Adrenal gland (tissue), 12 donors: ENCODE measurements around the gene CCDC148. TPM values are rescaled to one million over a fixed set of nuclear protein-coding genes. Genes with fewer than 3 reads are reported as not detected.

Experiments
- DNase-seq, 7 donors: peaks; one replicate each; pipeline ENCODE4 v3.0.0-alpha.2; 2019 to 2020
- H3K27ac ChIP-seq, 5 donors: fragments of 200-600 bp; sonication (generic) in 4 of 5; 1 replicate in 3 of 5; 2 replicates in 2 of 5; pipeline versions ENCODE4 v1.5.1 to v1.8.0; 2016 to 2020; ENCODE audit warnings: mild to moderate bottlenecking in 1 of 5
- H3K27me3 ChIP-seq: fragments of 200-600 bp; 2 replicates; pipeline ENCODE4 v1.8.0; 2021
- H3K36me3 ChIP-seq, 2 donors: fragments of 200-600 bp; replicated peaks in 1 of 2; 1 replicate in 1 of 2; 2 replicates in 1 of 2; pipeline versions ENCODE4 v1.5.1 to v1.8.0; 2018 to 2022
- H3K4me1 ChIP-seq, 2 donors: fragments of 200-600 bp; replicated peaks in 1 of 2; 1 replicate in 1 of 2; 2 replicates in 1 of 2; pipeline versions ENCODE4 v1.5.1 to v1.8.0; 2018 to 2021
- H3K4me3 ChIP-seq, 4 donors: fragments of 200-600 bp; sonication (generic) in 3 of 4; one replicate each; pipeline ENCODE4 v1.5.1; 2016 to 2018
- H3K9me3 ChIP-seq, 3 donors: fragments of 200-600 bp; sonication (generic) in 1 of 3; replicated peaks in 1 of 3; 1 replicate in 2 of 3; 2 replicates in 1 of 3; pipeline versions ENCODE4 v1.5.1 to v1.8.0; 2016 to 2021
- POLR2A ChIP-seq, 2 donors: fragments of 450-650 bp; IDR thresholded peaks; one replicate each; pipeline ENCODE4 v1.6.1; 2017; ENCODE audit warnings: antibody characterized with exemption in 2 of 2, mild to moderate bottlenecking in 2 of 2, moderate library complexity in 1 of 2
- WGBS, 4 donors: extraction: QIAGEN DNeasy Blood & Tissue Kit in 2 of 4; methylation state at CpG; one replicate each; pipeline versions ENCODE4 v1.1.5 to v1.1.7; 2013 to 2017; 5-methylcytosine and 5-hydroxymethylcytosine counted together
- intact Hi-C, 2 donors: fragments of 100-400 bp; cut with DNase I; formaldehyde crosslinking; loops; one replicate each; pipeline versions ENCODE4 v1.14.1 to v1.15.0; 2022 to 2023
- polyA plus RNA-seq, 3 donors: library from polyadenylated mRNA; stranded (reverse); fragments of 200-250 nt in 2 of 3; fragments of 350-450 nt in 1 of 3; fragmentation: Illumina TruSeq in 1 of 3; extraction: RNeasy Lipid Tissue Mini Kit (QIAGEN cat#74804) in 1 of 3; gene quantifications; one replicate each; pipeline ENCODE4 v1.2.3, GENCODE V29; 2013 to 2014
- total RNA-seq, 9 donors: library from RNA; depleted of rRNA in 4 of 9; stranded (reverse); fragments of >200 nt in 4 of 9; fragments of 120-200 nt in 1 of 9; fragmentation: NEBNext Ultra II Directional in 1 of 9; extraction: Animal tissue kit (Norgen Biotek cat#: 25700) in 1 of 9; gene quantifications; one replicate each; pipeline versions ENCODE4 v1.1.0 to v1.2.4, GENCODE V29; 2013 to 2023
- TF ChIP-seq, protein P1 (sequence below), 6 experiments: fragments of 450-650 bp in 4 of 6; fragments of 200-600 bp in 2 of 6; sonication (generic) in 1 of 6; IDR thresholded peaks; 1 replicate in 5 of 6; 2 replicates in 1 of 6; pipeline versions ENCODE4 v1.5.1 to v1.8.0; 2016 to 2021; ENCODE audit warnings: antibody characterized with exemption in 6 of 6, mild to moderate bottlenecking in 2 of 6, moderate library complexity in 1 of 6
- donor health status: healthy with polysubstance abuse.
- donor health status: Bipolar disorder and iron deficiency.
- donor health status: DM: yes; HTN: yes; CAD: no.
- donor health status: DM: no; HTN: no; CAD: no.
- donor health status: DM: no; HTN: no; CAD: no.
- donor health status: DM: yes; HTN: yes; CAD: no.

CCDC148 gene
- total and polyA plus RNA-seq, 12 donors = 0.24 to 1.6 (median 0.56) TPM; not detected in 2

DNA sequence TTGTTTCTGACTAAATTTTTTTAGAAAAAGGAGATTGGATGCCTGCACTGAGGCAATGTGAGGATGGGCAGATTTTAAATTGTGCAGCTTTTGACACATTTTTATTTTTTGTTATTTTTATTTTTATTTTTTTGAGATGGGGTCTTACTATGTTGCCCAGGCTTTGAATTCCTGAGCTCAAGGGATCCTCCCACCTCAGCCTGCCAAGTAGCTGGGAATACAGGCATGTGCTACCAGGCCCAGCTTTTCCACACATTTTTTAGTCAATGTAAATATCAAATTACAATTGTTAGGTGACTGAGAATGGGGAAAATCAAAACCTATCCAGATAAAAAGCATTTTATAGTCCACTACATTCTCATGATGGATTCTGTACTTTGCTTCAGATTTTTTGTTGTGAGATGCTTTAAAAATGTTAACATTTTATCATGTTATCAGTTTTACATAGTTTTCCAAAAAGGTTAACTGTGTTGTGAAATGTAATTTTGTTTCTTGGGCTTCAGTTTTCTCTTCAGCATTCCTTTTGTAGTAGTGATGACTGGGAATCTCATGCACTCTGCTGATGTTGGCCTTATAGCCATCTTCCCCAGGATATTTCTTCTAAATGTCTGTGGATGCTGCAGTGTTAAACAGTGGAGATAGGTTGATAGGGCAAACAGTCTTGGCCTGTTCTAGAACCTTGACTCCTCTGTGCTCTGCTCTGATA lies 41.6 kb upstream of the CCDC148 start:
- DNase-seq = no peak
- TF ChIP-seq, protein P1, sequence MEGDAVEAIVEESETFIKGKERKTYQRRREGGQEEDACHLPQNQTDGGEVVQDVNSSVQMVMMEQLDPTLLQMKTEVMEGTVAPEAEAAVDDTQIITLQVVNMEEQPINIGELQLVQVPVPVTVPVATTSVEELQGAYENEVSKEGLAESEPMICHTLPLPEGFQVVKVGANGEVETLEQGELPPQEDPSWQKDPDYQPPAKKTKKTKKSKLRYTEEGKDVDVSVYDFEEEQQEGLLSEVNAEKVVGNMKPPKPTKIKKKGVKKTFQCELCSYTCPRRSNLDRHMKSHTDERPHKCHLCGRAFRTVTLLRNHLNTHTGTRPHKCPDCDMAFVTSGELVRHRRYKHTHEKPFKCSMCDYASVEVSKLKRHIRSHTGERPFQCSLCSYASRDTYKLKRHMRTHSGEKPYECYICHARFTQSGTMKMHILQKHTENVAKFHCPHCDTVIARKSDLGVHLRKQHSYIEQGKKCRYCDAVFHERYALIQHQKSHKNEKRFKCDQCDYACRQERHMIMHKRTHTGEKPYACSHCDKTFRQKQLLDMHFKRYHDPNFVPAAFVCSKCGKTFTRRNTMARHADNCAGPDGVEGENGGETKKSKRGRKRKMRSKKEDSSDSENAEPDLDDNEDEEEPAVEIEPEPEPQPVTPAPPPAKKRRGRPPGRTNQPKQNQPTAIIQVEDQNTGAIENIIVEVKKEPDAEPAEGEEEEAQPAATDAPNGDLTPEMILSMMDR (IDR thresholded peaks at IDR 0.05) = no peak
- H3K4me1 ChIP-seq = no peaks in the 10 kb centered on the region
- H3K36me3 ChIP-seq = no peaks in the 10 kb centered on the region
- H3K4me3 ChIP-seq = no peak overlapping the region
- H3K27me3 ChIP-seq = no peaks in the 10 kb centered on the region
- intact Hi-C loops = no loop called here
- H3K9me3 ChIP-seq = no peaks in the 10 kb centered on the region
- H3K27ac ChIP-seq = no peak overlapping the region

DNA sequence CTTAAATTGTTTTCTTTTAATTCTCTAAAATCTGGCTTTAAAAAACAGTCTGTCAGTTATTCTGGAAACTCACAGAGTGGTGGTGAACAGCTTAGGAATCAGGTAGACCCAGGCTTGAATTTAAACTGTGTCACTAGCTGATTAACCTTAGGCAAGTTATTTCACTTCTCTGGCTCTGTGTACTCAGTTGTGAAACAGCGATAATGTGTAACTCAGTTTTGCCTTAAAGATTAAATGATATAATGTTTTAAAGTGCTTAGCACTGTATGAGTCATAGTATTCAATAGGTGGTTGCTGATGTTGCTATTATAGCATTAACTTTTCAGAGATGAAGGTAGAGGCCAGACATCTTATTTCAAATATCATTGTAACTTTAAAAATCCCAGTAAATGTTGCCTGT lies 40.9 kb upstream of the CCDC148 start:
- H3K9me3 ChIP-seq = no peaks in the 10 kb centered on the region
- no peaks in the 10 kb centered on the region for H3K4me1 ChIP-seq
- intact Hi-C loops = no loop called here
- H3K36me3 ChIP-seq = no peaks in the 10 kb centered on the region
- no peak overlapping the region for H3K4me3 ChIP-seq
- DNase-seq = no peak
- H3K27ac ChIP-seq = no peak overlapping the region
- WGBS, 4 donors = 88 to 91% (median 90%) methylated on average over 1 of the region's 1 CpG
- no peaks in the 10 kb centered on the region for H3K27me3 ChIP-seq
- TF ChIP-seq, protein P1 (IDR thresholded peaks at IDR 0.05) = no peak
- TF ChIP-seq POLR2A (IDR thresholded peaks at IDR 0.05) = no peak

DNA sequence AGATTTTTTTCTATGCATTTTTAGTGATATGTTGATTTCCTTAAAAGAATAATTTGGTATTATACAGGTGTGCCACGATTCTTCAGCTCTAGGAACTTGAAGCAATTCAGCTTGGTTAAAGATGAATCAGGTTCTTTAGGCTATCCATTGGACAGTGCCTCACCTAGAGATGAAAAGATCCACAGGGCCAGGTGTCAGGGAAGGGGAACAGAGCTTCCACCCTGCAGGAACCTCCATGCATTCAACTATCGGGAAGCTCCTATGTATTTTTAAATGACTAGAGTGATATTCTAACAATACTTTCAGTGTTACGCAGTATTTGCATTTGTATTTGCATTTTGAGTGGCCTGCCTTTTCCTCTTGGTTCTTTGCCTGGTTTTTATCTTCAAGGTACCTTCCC lies 40.4 kb upstream of the CCDC148 start:
- DNase-seq = no peak
- H3K4me1 ChIP-seq = no peaks in the 10 kb centered on the region
- intact Hi-C loops = no loop called here
- H3K9me3 ChIP-seq = no peaks in the 10 kb centered on the region
- WGBS, 4 donors = 92 to 94% (median 94%) methylated on average over 3 of the region's 3 CpGs
- H3K27ac ChIP-seq = no peak overlapping the region
- H3K36me3 ChIP-seq = no peaks in the 10 kb centered on the region
- no peak overlapping the region for H3K4me3 ChIP-seq
- TF ChIP-seq, protein P1 (IDR thresholded peaks at IDR 0.05) = no peak
- TF ChIP-seq POLR2A (IDR thresholded peaks at IDR 0.05) = no peak
- no peaks in the 10 kb centered on the region for H3K27me3 ChIP-seq

DNA sequence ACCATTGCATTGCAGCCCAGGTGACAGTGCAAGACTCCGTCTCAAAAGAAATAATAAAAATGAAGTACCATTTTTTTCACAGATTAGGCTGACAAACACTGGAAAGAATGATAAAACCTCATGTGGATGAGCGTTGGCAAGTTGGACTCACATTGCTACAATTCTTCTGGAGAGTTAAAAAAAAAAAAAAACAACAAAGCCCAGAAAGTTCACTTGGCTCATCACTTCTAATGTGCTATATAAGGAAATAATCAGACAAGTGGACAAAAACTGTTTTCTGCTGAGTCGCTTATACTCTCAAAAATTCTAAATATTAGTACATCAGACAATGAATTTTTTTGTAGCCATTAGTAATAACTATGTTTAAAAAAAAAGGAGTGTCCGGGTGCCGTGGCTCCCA lies 38.6 kb upstream of the CCDC148 start:
- H3K27ac ChIP-seq = no peak overlapping the region
- 77 to 85% (median 82%) methylated on average over 5 of the region's 5 CpGs for WGBS, 4 donors
- TF ChIP-seq, protein P1 (IDR thresholded peaks at IDR 0.05) = no peak
- TF ChIP-seq POLR2A (IDR thresholded peaks at IDR 0.05) = no peak
- H3K27me3 ChIP-seq = no peaks in the 10 kb centered on the region
- no peaks in the 10 kb centered on the region for H3K4me1 ChIP-seq
- H3K36me3 ChIP-seq = no peaks in the 10 kb centered on the region
- H3K9me3 ChIP-seq = no peaks in the 10 kb centered on the region
- intact Hi-C loops = no loop called here
- no peak for DNase-seq
- no peak overlapping the region for H3K4me3 ChIP-seq
